GM12874 (cell line): ENCODE measurements around the gene RNH1.

Experiments
- CTCF ChIP-seq: IDR thresholded peaks from 2 replicates; pipeline ENCODE4 v1.5.1; 2011; ENCODE audit warnings: low read depth, mild to moderate bottlenecking, control low read depth, low read length, moderate library complexity; ENCODE audit not compliant: insufficient read depth

RNH1 gene

GRCh38 chr11:506995-507726 is at the start of gene RNH1:
Gene RNH1, minus strand, starts transcription at chr11:507242. Its CDS starts 5,080 bp downstream, at chr11:502162.
- no peak for TF ChIP-seq CTCF

- no peak for TF ChIP-seq CTCF
These were observed 49.0 kb upstream of the RNH1 start for GRCh38 chr11:555780-556661.

- TF ChIP-seq CTCF = no peak
These were observed 48.3 kb upstream of the RNH1 start for GRCh38 chr11:555227-555779.

- peak; percentile 78 for TF ChIP-seq CTCF
These were observed 47.6 kb upstream of the RNH1 start for GRCh38 chr11:554428-555226.

- TF ChIP-seq CTCF = no peak
These were observed 46.9 kb upstream of the RNH1 start for GRCh38 chr11:553988-554340.

- TF ChIP-seq CTCF = no peak
These were observed 46.3 kb upstream of the RNH1 start for GRCh38 chr11:553083-553987.
